Activated CD8-positive, alpha-beta memory T cell treated with anti-CD3 and anti-CD28 coated beads, Interleukin-2, amount 50 U/mL, for 24 hours (primary cell): ENCODE results near the gene HIC2.
"Not testable (repeated sequence)": the region's sequence is repeated elsewhere in the genome, so short reads cannot be mapped to it uniquely, and the experiment has no call there.

Experiments used
- DNase-seq: peaks from one replicate; pipeline ENCODE4 v3.0.0-alpha.2; 2020; ENCODE audit errors: extremely low read depth

The HIC2 gene, protein sequence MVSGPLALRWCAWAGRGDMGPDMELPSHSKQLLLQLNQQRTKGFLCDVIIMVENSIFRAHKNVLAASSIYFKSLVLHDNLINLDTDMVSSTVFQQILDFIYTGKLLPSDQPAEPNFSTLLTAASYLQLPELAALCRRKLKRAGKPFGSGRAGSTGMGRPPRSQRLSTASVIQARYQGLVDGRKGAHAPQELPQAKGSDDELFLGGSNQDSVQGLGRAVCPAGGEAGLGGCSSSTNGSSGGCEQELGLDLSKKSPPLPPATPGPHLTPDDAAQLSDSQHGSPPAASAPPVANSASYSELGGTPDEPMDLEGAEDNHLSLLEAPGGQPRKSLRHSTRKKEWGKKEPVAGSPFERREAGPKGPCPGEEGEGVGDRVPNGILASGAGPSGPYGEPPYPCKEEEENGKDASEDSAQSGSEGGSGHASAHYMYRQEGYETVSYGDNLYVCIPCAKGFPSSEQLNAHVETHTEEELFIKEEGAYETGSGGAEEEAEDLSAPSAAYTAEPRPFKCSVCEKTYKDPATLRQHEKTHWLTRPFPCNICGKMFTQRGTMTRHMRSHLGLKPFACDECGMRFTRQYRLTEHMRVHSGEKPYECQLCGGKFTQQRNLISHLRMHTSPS

DNA sequence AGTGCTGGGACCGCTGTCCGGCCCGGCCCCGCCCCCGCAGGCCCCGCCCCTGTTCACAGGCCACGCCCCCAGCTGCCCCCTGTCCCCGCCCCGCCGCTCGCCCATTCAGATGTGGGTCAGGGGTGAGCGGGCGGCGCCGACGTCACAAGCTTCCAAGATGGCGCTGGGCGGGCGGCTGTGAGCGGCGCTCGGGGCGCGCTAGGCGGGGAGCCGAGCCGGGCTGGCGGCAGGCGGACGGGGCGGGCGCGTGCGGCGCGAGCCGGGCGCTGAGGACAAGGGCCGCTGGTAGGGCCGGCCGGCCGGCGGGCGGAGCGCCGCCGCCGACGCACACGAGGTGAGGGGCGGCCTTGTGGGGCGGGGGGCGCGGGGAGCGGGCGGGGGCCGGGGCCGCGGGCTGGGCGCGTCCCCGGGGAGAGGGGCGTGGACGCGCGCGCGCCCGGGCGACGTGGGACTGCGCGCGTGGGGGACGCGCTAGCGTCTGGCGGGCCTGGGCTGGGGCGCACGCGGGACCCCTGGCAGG is at the start of gene HIC2:
Gene HIC2, plus strand, starts transcription at position 145 of the 520 bp plus-strand sequence. CDS start 25,461 bp downstream, outside the sequence.
- not testable (repeated sequence) for DNase-seq

DNA sequence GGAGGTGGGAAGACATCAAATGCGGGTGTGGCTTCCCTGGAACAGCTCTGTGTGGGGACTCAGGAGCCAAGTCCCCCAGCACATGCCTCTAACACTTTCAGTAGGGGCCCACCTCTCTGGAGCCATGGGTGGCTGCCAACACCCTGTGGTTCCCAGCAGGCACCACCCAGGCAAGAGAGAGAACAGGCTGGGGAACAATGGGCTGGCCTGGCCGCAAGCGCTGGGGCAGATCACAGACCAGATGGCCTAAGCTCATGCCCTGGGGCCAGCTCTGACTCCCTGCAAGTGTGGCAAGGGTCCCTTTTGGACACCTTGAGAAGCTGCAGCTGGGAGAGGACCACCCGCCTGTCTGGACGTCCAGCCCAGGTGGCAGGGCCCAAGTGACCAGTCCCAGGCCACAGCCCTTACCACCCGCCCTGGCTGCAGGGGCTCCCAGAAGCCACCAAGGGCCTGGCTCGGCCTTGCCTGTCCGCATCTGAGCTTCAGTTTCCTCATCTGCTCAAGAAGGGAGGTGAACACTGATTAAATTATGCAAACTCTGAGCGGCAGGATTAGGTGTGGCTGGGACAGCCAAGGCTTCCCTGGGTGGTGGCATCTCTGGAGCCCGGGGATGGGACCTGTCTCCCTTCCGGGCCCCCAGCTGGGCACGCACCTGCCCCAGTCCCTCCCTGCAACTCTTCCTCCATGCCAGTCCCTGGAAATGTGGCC is 48.4 kb upstream of the HIC2 start:
- not testable (repeated sequence) for DNase-seq

DNA sequence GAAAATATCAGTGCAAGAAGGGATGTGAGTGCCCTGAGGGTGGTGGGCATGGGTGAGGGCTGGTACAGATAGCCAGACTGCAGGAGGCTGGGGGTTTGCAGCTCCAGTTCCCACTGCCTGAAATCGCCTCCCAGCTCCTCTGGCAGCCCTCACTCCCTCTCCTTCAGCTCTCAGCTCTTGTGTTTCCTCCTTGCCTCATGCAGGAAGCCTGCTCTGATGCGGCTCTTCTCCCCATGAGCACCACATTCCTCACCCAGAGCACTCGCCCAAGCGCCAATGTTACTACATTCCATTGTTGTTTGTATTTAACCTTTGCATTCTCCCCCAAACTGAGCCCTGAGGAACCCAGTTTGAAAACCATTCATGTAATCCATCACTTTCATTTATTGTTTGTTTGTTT is 41.3 kb upstream of the HIC2 start:
- DNase-seq = not testable (repeated sequence)

DNA sequence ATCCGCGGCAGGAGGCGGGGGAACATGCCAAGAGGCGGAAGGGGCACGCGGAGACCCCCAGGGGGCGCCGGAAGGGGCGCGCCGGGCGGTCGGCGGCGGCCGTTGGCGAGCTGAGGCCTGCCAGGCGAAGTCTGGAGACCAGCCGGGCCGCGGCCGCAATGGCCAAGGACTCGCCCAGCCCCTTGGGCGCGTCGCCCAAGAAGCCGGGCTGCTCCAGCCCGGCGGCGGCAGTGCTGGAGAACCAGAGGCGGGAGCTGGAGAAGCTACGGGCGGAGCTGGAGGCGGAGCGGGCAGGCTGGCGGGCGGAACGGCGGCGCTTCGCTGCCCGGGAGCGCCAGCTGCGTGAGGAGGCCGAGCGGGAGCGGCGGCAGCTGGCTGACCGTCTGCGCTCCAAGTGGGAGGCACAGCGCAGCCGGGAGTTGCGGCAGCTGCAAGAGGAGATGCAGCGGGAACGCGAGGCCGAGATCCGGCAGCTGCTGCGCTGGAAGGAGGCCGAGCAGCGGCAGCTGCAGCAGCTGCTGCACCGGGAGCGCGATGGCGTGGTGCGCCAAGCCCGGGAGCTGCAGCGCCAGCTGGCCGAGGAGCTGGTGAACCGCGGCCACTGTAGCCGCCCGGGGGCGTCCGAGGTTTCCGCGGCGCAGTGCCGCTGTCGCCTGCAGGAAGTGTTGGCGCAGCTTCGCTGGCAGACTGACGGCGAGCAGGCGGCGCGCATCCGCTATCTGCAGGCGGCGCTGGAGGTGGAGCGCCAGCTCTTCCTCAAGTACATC is 33.3 kb upstream of the HIC2 start, which contains the start of gene RIMBP3B:
Gene RIMBP3B, plus strand, starts transcription at position 51 of the 767 bp plus-strand sequence. Its CDS starts 108 bp downstream, at position 159.
- DNase-seq = not testable (repeated sequence)

DNA sequence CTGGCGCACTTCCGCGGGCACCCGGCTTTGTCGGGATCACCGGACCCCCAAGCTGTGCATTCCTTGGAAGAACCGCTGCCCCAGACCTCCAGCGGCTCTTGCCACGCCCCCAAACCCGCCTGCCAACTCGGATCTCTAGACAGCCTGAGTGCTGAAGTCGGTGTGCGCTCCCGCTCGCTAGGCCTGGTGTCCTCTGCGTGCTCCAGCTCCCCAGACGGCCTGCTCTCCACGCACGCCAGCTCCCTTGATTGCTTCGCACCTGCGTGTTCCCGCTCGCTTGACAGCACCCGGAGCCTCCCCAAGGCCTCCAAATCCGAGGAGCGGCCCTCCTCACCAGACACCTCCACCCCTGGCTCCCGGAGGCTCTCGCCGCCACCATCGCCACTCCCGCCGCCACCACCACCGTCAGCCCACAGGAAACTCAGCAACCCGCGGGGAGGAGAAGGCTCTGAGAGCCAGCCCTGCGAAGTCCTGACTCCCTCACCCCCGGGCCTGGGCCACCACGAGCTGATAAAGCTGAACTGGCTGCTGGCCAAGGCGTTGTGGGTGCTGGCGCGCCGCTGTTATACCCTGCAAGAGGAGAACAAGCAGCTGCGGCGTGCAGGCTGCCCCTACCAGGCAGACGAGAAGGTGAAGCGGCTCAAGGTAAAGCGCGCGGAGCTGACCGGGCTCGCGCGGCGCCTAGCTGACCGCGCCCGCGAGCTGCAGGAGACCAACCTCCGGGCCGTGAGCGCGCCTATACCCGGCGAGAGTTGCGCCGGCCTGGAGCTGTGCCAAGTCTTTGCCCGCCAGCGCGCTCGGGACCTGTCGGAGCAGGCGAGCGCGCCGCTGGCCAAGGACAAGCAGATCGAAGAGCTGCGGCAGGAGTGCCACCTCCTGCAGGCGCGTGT is 32.5 kb upstream of the HIC2 start:
- DNase-seq = not testable (repeated sequence)

DNA sequence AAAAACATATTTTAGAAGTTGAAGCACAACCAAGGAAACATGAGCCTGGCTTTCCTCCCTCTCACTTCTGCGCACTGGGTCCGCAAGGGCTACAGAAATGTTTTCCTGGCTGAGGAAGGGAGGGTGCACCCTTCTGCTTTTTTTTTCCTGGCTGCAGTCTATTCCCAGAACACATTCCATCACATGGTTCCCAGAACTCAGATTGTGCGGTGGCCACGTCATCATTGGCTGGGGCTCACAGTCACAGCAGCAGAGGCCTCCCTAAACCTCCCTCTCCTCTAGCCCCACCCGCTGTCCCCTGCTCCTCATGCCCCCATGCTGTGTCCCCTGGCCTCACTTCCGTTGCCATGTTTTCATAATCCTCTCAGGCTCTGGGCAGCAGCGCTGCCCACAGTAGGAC is 27.7 kb upstream of the HIC2 start:
- DNase-seq = not testable (repeated sequence)

DNA sequence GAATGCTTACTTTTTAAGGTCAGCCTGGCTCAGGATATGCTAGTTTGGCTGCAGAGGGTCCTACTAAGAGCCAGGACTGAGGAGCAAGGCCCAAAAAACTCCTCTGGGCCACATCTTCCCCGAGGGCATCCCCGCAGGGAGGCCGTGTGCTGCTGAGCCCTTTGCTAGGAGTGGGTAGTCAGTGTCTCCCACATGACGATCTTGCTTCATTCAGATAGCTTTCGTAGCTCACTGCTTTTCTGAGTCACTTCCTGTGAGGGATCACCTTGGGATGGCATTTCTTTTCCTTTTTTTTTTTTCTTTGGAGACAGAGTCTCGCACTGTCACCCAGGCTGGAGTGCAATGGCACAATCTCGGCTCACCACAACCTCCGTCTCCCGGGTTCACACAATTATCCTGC is 27.2 kb upstream of the HIC2 start:
- DNase-seq = not testable (repeated sequence)

DNA sequence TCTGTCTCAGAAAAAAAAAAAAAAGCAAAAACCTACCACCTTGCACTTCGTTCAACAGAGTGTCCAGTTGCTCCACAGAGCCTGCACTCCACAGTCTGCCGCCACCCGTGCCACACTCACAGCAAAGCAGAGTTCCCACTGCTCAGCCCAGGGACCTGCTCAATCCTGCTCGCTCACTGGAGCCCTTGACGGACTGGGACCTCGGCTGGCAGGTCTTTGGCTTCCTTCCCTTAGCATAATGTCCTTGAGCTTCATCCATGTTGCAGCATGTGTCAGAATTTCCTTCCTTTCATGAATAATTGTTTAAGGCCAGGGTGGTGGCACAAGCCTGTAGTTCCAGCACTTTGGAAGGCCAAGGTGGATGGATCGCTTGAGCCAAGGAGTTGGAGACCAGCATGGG is 22.6 kb upstream of the HIC2 start:
- not testable (repeated sequence) for DNase-seq

DNA sequence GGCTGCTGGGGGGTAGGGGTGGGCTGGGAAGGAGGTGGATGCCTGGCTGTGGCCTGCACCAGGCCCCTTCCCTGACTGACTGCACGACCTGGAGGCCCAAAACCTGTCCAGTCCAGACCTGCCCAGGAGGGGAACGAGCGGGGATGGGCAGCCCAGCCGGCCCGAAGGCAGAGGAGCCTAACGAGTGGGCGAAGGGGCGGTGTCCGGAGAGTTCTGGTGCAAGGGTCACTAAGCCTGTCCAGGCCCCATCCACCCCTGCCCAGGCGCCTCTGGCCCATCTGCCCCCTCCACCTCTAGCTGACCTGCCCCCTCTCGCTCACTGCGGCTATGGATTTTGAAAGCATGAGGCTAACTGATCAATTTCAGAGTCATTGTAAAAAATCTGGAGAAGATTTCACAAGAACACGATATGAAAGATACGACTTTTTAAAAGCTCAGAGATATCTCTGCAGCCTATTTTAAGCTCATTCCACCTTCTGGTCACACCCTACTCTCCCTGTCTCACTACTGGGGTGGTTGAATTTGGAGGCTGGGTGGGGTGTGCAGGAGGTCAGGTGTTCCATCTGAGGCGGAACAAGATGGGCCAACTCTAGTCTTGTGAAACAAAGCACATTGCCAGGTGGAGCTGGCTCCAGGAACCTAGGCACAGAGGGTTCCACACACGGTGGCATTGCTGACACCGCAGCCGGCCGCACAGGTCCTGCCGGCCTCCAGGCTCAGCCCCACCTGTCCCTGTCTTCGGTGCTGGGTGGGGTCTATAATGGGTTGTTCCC is 15.8 kb upstream of the HIC2 start:
- DNase-seq = not testable (repeated sequence)

DNA sequence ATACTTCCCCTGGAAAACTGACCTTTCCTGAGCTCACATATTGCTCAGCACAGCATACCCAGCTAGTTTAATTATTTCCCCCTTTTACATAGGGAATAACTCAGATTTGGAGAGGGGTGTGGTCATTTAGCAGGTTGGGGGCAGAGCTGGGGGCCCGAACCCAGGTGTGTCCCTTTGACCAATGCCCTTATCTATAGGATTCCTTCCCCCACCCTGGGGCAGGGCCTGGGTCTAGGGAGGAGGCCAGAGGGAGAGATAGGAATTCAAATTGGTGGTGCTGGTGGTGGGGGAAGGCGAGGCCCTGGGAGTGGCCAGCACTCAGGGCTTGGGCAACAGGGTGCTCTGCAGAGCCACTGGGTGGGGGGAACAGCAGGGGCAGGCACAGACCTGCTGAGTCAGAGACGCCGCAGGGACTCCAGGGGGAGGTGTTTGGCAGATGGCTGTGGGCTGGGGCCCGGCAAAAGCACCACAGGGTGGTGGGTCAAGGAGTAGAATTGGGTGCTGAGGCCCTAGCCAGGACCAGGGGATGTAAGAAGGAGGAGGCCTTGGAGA is 14.3 kb upstream of the HIC2 start:
- DNase-seq = not testable (repeated sequence)

DNA sequence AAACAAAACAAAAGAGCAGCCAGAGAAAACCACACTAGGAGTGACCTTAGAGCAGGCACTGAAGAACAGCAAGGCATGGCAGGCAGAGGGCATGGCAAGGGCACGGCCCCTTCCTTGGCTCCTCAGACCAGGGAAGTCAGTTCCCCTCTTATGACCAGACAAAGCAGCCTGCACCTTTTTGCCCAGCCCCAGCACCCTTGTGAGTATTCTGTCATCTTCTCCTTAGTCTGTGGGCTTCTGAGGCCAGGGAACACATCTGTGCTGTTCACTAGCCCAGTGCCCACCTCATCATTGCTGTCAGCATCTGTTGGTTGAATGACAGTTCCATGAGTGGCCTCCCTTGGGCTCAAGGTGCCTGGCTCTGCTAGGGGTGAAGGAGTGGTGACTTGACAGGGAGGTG is 10.0 kb upstream of the HIC2 start:
- not testable (repeated sequence) for DNase-seq

DNA sequence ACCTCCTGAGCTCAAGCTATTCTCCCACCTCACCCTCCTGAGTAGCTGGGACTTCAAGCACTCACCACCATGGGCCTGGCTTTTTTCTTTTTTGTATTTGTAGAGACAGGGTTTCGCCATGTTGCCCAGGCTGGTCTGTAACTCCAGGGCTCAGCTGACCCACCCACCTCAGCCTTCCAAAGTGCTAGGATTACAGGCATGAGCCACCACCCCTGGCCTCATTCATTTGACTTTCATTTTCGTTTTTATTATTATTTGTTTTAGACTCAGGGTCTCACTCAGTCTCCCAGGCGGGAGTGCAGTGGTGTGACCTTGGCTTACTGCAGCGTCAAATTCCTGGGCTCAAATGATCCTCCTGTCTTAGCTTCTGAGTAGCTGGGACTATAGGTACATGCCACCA is 9.4 kb upstream of the HIC2 start:
- not testable (repeated sequence) for DNase-seq

DNA sequence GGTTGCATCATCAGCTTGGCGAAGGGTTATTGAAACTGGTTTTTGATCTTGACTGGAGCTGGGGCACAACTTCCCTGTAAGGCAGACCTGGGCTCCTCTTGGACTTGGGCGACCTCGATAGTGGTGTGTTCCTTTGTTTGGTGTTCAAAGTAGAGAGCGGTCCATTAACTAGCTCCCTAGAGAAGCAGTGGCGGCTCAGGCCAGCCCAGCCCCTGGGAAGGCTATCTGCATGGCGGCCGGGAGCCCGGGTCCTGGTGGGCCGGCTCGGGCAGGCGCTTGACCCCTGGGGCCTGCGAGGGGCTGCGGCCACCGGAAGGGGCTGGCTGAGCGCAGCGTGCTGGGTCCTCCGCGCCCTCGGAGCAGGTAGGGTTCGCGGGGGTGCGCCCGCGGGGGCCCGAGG is 796 bp upstream of the HIC2 start:
- not testable (repeated sequence) for DNase-seq

DNA sequence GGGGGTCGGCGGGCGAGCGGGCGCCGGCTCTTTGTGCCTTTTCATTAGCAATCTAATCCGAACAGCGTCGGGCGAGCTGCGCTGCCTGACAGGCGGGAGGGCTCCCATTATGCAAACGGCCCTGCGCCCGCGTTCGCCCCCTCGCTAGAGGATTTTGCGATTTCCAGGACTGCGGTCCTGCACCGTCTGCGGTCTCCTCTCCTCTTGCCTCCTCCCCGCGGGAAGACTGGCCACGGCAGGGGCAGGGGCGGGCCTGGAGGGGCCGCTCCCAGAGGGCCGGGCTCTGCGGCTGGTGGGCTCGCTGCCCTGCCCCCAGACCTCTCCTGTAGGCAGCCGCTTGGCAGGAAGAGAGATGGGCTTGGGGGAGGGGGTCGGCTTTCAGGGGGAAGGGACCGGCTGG is 682 bp downstream of the HIC2 start:
- DNase-seq = not testable (repeated sequence)

DNA sequence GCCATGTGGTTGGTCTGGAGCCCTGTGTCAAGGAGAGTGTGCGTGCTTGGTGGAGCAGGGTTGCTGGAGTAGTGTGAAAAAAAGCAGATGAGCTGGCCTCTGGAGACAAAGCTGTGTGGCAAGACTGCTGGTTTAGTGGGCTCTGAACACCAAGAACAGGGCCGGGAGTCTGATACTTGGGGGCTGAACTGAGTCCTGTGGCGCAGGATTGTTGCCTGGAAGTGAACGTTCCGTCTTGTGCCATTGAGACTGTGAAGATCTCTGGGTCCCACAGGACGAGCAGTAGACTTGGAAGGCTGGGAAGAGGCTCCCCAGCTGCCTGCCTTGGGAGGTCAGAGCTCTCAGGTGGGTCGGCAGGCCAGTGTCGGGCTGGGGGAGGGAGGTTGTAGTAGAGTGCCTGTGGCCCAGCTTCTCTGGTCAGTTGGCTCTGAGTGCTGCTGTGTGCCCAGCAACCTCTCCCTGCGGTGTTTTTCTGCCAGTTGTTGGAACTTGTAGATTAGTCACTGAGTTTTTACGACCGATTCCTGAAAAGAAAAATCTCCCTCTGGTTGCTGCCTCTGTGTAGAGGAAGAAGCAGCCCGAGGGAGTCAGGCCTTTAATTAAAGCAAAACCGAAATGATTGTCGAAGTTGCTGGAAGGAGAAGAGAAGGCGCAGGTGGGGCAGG is 1.9 kb downstream of the HIC2 start:
- not testable (repeated sequence) for DNase-seq

DNA sequence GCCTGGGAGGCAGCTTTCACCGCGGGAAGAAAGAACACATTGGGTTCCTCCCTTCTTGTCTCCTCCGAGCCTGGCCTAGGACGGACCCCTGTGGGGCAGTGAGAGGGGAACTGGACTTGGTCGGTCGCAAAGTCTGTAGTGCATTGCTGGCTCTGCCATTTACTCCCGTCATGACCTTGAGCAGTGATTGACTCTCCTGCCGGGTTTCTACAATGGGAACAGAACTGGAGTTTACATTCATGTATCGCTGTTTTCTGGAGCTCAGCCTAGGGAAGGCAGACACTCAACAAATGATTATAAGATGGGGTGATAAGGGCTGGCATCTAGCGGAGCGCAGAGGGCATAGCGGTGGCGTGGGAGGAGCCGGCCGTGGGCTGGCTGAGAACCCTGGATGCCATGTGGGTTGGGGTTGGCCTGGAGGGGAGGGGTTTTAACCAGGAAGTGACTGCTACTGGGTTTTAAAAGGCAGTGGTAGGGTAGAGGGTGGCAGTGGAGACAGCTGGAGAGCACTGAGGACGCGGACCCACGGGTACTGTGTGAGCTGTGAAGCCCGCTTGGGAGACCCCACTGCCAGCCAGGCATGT is 3.1 kb downstream of the HIC2 start:
- DNase-seq = not testable (repeated sequence)

DNA sequence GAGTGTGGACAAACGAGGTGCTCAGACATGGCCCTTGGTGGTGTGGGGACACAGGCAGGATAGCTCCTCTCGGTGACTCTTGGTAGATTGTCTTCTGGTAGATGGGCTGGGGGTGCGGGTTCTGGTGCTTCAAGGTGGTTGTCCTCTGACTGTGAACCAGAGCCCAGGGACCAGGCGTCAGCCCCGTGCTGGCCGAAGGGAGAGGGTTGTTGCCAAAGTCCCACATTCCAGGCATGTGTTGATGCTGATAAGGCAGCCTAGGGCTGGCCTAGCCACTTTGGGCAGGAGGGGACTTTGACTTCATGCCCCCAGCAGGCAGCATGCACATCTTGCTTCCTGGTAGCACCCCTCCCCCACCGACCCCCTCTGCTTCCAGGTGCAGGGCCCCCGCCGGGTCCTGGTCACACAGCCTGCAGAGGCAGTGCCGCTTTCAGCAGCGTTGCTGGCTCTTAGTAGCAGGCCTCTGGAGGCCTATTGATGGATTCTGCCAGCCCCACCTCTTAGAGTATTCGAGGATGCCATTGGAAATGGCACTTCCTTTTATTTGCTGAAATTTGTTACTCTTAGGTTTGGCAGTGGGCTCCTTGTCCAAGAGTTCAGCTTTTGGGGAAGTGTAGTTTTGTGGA is 7.0 kb downstream of the HIC2 start:
- not testable (repeated sequence) for DNase-seq
